SH-SY5Y (cell line): ENCODE data around the gene ALDH3B2.

Experiments used
- GATA2 ChIP-seq: IDR thresholded peaks from 2 replicates; pipeline ENCODE4 v1.6.1; 2011; ENCODE audit warnings: mild to moderate bottlenecking, low read depth, low read length
- GATA3 ChIP-seq: IDR thresholded peaks from 2 replicates; pipeline ENCODE4 v1.6.1; 2011; ENCODE audit warnings: low read depth, mild to moderate bottlenecking, low read length, moderate library complexity

DNA sequence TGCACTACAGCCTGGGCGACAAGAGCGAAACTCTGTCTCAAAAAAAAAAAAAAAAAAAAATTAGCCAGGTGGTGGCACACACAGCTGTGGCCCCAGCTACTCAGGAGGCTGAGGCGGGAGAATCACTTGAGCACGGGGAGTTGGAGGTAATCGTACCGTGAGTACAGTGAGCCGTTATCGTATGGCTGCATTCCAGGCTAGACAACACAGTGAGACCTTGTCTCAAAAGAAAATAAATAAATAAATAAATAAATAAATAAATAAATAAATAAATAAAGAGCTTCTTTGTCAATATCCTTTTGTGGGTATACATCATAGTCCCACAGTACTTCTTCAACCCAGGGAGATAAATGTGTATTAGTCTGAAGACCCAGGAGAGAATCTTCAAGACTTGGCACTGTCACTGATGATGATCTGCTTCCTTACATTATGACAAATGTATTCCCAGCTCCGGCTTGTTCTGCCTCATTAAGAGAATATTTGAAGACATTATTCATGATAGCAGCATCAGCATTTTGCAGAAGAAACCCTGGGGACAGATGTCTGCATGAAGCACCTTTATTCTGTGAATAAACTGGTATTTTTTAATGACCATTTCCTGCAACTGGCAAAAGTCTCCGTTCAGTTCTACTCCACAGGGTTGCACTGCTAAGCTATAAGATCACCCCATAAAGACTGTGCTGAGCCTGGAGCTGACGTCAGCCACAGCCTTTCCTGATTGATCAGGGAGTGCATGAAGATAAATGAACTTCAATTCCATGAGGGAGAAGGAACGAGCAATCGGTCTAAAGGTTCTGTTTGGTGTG, 22.2 kb downstream of the ALDH3B2 start:
- no peak for TF ChIP-seq GATA2
- TF ChIP-seq GATA3 = no peak
